ENCODE measurements around the gene TTC39C.

GRCh38 chr18:23968638-23969604 lies 45.6 kb upstream of the TTC39C start:
- TF ChIP-seq CTCF (conservative IDR thresholded peaks at IDR 0.05; ENCODE audit: low read length) (no peak), EZH2phosphoT487 (IDR thresholded peaks at IDR 0.05; ENCODE audit: borderline replicate concordance, low read depth, low read length) (no peak)
